SK-N-SH treated with all-trans-retinoic acid at 6 μM for 48 hours (cell line): ENCODE measurements around the gene PRR23B.

Experiments
- ATAC-seq: fragments of 200-7000 bp; cut with Tn5 transposase; 3 replicates; pipeline ENCODE4 v1.9.1; 2020; ENCODE audit warnings: mild to moderate bottlenecking, moderate library complexity
- ARNTL ChIP-seq: fragments of 450-650 bp; formaldehyde crosslinking; IDR thresholded peaks from 2 replicates; pipeline ENCODE4 v1.5.0; 2020; ENCODE audit warnings: low read depth, mild to moderate bottlenecking, moderate library complexity, borderline replicate concordance
- BACH2 ChIP-seq: fragments of 250-450 bp; sonication (Bioruptor Pico); IDR thresholded peaks from 2 replicates; pipeline ENCODE4 v1.9.0; 2021; ENCODE audit warnings: mild to moderate bottlenecking, borderline replicate concordance
- CSDC2 ChIP-seq: fragments of 250-450 bp; sonication (Bioruptor Pico); IDR thresholded peaks from 2 replicates; pipeline ENCODE4 v1.5.0; 2020; ENCODE audit warnings: mild to moderate bottlenecking, moderate library complexity
- ESRRG ChIP-seq: fragments of 250-450 bp; sonication (Bioruptor Pico); IDR thresholded peaks from 2 replicates; pipeline ENCODE4 v1.6.1; 2021; ENCODE audit warnings: mild to moderate bottlenecking
- GLIS3 ChIP-seq: fragments of 250-450 bp; sonication (Bioruptor Pico); IDR thresholded peaks from 2 replicates; pipeline ENCODE4 v1.5.0; 2020; ENCODE audit warnings: mild to moderate bottlenecking, moderate library complexity
- ISL1 ChIP-seq: fragments of 250-450 bp; sonication (Bioruptor Pico); IDR thresholded peaks from 2 replicates; pipeline ENCODE4 v2.1.2; 2022; ENCODE audit warnings: mild to moderate bottlenecking, moderate library complexity
- OSR1 ChIP-seq: fragments of 250-450 bp; sonication (Bioruptor Pico); IDR thresholded peaks from 2 replicates; pipeline ENCODE4 v1.8.0; 2022; ENCODE audit warnings: moderate library complexity, mild to moderate bottlenecking, inconsistent platforms
- PPARA ChIP-seq: fragments of 250-450 bp; sonication (Bioruptor Pico); IDR thresholded peaks from 2 replicates; pipeline ENCODE4 v1.5.0; 2020; ENCODE audit warnings: mild to moderate bottlenecking, borderline replicate concordance
- RARB ChIP-seq: fragments of 250-450 bp; sonication (Bioruptor Pico); IDR thresholded peaks from 2 replicates; pipeline ENCODE4 v1.8.0; 2021; ENCODE audit warnings: mild to moderate bottlenecking, moderate library complexity
- SNAI2 ChIP-seq: fragments of 250-450 bp; sonication (Bioruptor Pico); IDR thresholded peaks from 2 replicates; pipeline ENCODE4 v1.5.0; 2020; ENCODE audit warnings: mild to moderate bottlenecking, moderate library complexity
- TCF4 ChIP-seq: fragments of 250-450 bp; sonication (Bioruptor Pico); IDR thresholded peaks from 2 replicates; pipeline ENCODE4 v1.8.0; 2021; ENCODE audit warnings: mild to moderate bottlenecking, moderate library complexity, borderline replicate concordance
- TOX ChIP-seq: fragments of 250-450 bp; sonication (Bioruptor Pico); IDR thresholded peaks from 2 replicates; pipeline ENCODE4 v1.8.0; 2021; ENCODE audit warnings: mild to moderate bottlenecking, moderate library complexity, borderline replicate concordance
- ZC3H10 ChIP-seq: fragments of 250-450 bp; sonication (Bioruptor Pico); IDR thresholded peaks from 2 replicates; pipeline ENCODE4 v1.5.1; 2021; ENCODE audit warnings: mild to moderate bottlenecking, moderate library complexity
- ZFP3 ChIP-seq: fragments of 250-450 bp; sonication (Bioruptor Pico); IDR thresholded peaks from 2 replicates; pipeline ENCODE4 v1.5.0; 2020; ENCODE audit warnings: mild to moderate bottlenecking, moderate library complexity
- ZFP30 ChIP-seq: fragments of 450-650 bp; formaldehyde crosslinking; IDR thresholded peaks from 2 replicates; pipeline ENCODE4 v1.5.0; 2022; ENCODE audit warnings: mild to moderate bottlenecking, moderate library complexity
- ZNF565 ChIP-seq: fragments of 450-650 bp; formaldehyde crosslinking; conservative IDR thresholded peaks from 2 replicates; pipeline ENCODE4 v1.5.0; 2020; ENCODE audit warnings: low read depth, mild to moderate bottlenecking, moderate library complexity
- ZNF70 ChIP-seq: fragments of 450-650 bp; formaldehyde crosslinking; IDR thresholded peaks from 2 replicates; pipeline ENCODE4 v1.5.0; 2020; ENCODE audit warnings: mild to moderate bottlenecking, moderate library complexity
- ZNF8 ChIP-seq: fragments of 450-650 bp; formaldehyde crosslinking; IDR thresholded peaks from 2 replicates; pipeline ENCODE4 v1.5.0; 2020; ENCODE audit warnings: mild to moderate bottlenecking, moderate library complexity
- TF ChIP-seq, protein P1 (sequence below): fragments of 250-450 bp; sonication (Bioruptor Pico); IDR thresholded peaks from 2 replicates; pipeline ENCODE4 v1.8.0; 2021; ENCODE audit warnings: low read depth, mild to moderate bottlenecking, moderate library complexity, borderline replicate concordance
- TF ChIP-seq, protein P2 (sequence below): fragments of 250-450 bp; sonication (Bioruptor Pico); IDR thresholded peaks from 2 replicates; pipeline ENCODE4 v1.5.0; 2020; ENCODE audit warnings: mild to moderate bottlenecking, moderate library complexity
- TF ChIP-seq, protein P3 (sequence below): fragments of 250-450 bp; sonication (Bioruptor Pico); IDR thresholded peaks from 2 replicates; pipeline ENCODE4 v1.5.1; 2021; ENCODE audit warnings: mild to moderate bottlenecking, moderate library complexity

PRR23B gene

DNA sequence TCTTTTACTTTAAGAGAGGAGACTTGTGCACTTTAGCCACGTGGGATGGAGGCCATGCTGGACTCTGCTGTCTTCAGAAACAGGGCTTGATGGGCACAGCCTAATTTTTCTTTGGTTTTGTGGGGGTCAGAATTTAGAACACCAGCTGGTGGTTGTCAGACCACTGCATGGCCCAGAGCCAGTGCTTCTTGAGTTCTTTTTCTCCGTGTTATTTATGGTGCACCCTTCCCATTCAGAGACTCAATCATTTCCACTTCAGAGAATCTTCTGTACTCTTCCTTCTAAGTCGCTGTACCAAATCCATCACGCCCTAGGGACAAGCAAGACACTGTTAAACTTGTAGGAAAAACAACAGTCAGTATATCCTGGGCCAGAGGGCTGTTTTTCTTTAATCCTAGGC is 34.8 kb downstream of the PRR23B start (continued):
- TF ChIP-seq PPARA (CRISPR knock-in tag), result no peak
- TF ChIP-seq, protein P1, sequence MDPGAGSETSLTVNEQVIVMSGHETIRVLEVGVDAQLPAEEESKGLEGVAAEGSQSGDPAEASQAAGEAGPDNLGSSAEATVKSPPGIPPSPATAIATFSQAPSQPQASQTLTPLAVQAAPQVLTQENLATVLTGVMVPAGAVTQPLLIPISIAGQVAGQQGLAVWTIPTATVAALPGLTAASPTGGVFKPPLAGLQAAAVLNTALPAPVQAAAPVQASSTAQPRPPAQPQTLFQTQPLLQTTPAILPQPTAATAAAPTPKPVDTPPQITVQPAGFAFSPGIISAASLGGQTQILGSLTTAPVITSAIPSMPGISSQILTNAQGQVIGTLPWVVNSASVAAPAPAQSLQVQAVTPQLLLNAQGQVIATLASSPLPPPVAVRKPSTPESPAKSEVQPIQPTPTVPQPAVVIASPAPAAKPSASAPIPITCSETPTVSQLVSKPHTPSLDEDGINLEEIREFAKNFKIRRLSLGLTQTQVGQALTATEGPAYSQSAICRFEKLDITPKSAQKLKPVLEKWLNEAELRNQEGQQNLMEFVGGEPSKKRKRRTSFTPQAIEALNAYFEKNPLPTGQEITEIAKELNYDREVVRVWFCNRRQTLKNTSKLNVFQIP (CRISPR knock-in tag), result no peak
- TF ChIP-seq, protein P2, sequence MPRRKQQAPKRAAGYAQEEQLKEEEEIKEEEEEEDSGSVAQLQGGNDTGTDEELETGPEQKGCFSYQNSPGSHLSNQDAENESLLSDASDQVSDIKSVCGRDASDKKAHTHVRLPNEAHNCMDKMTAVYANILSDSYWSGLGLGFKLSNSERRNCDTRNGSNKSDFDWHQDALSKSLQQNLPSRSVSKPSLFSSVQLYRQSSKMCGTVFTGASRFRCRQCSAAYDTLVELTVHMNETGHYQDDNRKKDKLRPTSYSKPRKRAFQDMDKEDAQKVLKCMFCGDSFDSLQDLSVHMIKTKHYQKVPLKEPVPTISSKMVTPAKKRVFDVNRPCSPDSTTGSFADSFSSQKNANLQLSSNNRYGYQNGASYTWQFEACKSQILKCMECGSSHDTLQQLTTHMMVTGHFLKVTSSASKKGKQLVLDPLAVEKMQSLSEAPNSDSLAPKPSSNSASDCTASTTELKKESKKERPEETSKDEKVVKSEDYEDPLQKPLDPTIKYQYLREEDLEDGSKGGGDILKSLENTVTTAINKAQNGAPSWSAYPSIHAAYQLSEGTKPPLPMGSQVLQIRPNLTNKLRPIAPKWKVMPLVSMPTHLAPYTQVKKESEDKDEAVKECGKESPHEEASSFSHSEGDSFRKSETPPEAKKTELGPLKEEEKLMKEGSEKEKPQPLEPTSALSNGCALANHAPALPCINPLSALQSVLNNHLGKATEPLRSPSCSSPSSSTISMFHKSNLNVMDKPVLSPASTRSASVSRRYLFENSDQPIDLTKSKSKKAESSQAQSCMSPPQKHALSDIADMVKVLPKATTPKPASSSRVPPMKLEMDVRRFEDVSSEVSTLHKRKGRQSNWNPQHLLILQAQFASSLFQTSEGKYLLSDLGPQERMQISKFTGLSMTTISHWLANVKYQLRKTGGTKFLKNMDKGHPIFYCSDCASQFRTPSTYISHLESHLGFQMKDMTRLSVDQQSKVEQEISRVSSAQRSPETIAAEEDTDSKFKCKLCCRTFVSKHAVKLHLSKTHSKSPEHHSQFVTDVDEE (CRISPR knock-in tag), result no peak
- TF ChIP-seq ZNF565 (CRISPR knock-in tag), result no peak

DNA sequence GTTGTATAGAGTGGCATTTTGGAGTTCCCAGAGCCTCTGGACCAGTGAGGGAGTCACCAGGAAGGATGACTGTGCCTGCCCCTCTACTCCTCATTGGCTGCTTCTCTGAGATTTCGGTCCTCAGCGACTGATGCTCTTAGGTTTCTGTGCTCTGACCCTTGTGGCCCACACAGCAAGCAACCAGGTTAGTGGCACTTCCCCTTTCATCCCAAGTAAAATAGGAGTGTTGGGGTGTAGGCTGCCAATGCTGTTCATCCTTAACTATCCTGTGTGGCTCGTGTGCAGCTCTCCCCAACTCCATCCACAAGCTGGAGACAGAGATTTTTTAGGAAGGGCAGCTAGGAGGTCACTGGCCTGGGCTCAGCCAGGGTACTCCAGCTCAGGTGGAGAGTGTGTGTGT is 35.9 kb downstream of the PRR23B start:
- TF ChIP-seq, protein P3, sequence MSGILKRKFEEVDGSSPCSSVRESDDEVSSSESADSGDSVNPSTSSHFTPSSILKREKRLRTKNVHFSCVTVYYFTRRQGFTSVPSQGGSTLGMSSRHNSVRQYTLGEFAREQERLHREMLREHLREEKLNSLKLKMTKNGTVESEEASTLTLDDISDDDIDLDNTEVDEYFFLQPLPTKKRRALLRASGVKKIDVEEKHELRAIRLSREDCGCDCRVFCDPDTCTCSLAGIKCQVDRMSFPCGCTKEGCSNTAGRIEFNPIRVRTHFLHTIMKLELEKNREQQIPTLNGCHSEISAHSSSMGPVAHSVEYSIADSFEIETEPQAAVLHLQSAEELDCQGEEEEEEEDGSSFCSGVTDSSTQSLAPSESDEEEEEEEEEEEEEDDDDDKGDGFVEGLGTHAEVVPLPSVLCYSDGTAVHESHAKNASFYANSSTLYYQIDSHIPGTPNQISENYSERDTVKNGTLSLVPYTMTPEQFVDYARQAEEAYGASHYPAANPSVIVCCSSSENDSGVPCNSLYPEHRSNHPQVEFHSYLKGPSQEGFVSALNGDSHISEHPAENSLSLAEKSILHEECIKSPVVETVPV (CRISPR knock-in tag), result no peak
- no peak for TF ChIP-seq ARNTL (CRISPR knock-in tag)
- no peak for TF ChIP-seq TCF4
- TF ChIP-seq ZNF70 (CRISPR knock-in tag), result no peak
- no peak for TF ChIP-seq OSR1 (CRISPR knock-in tag)
- no peak for TF ChIP-seq ZFP3 (CRISPR knock-in tag)
- TF ChIP-seq TOX, result no peak
- TF ChIP-seq ZC3H10 (CRISPR knock-in tag), result no peak
- TF ChIP-seq GLIS3 (CRISPR knock-in tag), result no peak
- TF ChIP-seq ESRRG (CRISPR knock-in tag), result no peak
- no peak for TF ChIP-seq PPARA (CRISPR knock-in tag)
- TF ChIP-seq CSDC2 (CRISPR knock-in tag), result no peak
- no peak for TF ChIP-seq ZFP30 (CRISPR knock-in tag)
- TF ChIP-seq ISL1 (CRISPR knock-in tag), result no peak
- TF ChIP-seq BACH2, result no peak
- TF ChIP-seq, protein P1 (CRISPR knock-in tag), result no peak
- no peak for TF ChIP-seq ZNF565 (CRISPR knock-in tag)
- no peak for ATAC-seq

DNA sequence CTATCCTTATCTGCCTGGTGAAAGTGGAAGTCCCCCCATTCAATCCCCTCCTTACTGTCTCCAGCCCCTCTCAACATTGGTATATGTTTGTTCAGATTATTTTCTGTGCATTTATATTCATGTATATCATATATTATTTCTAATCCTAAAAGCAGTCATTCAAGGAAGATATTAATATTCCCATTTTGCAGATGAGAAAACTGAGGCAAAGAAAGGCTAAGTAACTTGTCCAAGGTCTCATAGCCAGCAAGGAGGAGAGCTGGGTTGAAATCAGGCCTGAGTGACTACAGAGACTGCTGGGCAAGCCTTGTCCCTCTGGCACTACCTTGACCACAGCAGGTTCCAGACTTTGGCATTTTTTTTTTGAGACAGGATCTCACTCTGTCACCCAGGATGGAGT is 44.7 kb downstream of the PRR23B start:
- no peak for ATAC-seq
- no peak for TF ChIP-seq PPARA (CRISPR knock-in tag)
- TF ChIP-seq TOX, result no peak
- TF ChIP-seq ZNF8, result no peak
- no peak for TF ChIP-seq RARB (CRISPR knock-in tag)
- no peak for TF ChIP-seq BACH2
- no peak for TF ChIP-seq ARNTL (CRISPR knock-in tag)
- no peak for TF ChIP-seq OSR1 (CRISPR knock-in tag)

DNA sequence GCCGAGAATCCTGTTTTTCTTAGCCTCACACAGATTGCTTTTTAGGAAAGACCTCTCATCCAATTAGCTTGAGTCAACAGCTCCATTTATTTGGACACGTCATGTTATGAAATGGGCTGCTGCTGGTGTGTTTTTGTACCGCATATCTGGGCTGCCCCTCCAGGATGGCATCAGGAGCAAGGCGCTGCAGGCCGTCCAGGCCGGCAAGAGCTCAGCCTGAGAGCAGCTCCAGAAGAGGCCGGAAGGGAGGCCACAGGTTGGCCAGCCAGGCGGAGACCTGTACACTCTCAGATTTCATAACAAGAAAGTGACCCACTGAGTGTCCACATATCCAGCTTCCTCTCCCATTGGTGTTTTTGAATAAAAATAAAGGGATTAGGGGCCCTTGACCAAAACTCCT is 45.4 kb downstream of the PRR23B start:
- TF ChIP-seq ZNF565 (CRISPR knock-in tag) (no peak), TOX (no peak), ZFP30 (CRISPR knock-in tag) (no peak), ZFP3 (CRISPR knock-in tag) (no peak), OSR1 (CRISPR knock-in tag) (no peak), GLIS3 (CRISPR knock-in tag) (no peak), CSDC2 (CRISPR knock-in tag) (no peak), ZNF8 (no peak), ZC3H10 (CRISPR knock-in tag) (no peak), SNAI2 (CRISPR knock-in tag) (no peak)
- TF ChIP-seq, protein P3 (CRISPR knock-in tag), result no peak
- TF ChIP-seq, protein P2 (CRISPR knock-in tag), result no peak
- no peak for ATAC-seq
